HEK293 (cell line): ENCODE results near the gene SLC7A6.

Experiments used
- CTCF ChIA-PET: fragments of 350-600 bp; formaldehyde crosslinking; extraction: SDS; loops from one replicate; lab custom pipeline; 2021; ENCODE audit warnings: antibody characterized with exemption; lab: Yijun Ruan, JAX
- POLR2A ChIA-PET: fragments of 300-600 bp; formaldehyde crosslinking; extraction: SDS; loops from one replicate; lab custom pipeline; 2020; ENCODE audit warnings: antibody characterized with exemption, inconsistent platforms; lab: Yijun Ruan, JAX
- H3K27ac ChIP-seq: fragments of 200-500 bp; sonication (Bioruptor generic); 2 replicates; pipeline ENCODE4 v1.5.1; 2014; ENCODE audit warnings: low read depth, low read length, control low read depth, inconsistent platforms; ENCODE audit errors: extremely low read depth
- H3K36me3 ChIP-seq, 2 experiments: fragments of 200-500 bp in 1 of 2; sonication (Bioruptor generic) in 1 of 2; 1 replicate in 1 of 2; 2 replicates in 1 of 2; pipeline ENCODE4 v1.5.1; 2014 to 2017; ENCODE audit warnings: inconsistent platforms in 2 of 2, low read length in 2 of 2; ENCODE audit not compliant: control insufficient read depth in 2 of 2, insufficient read depth in 1 of 2
- H3K4me1 ChIP-seq: fragments of 200-500 bp; sonication (Bioruptor generic); 2 replicates; pipeline ENCODE4 v1.5.1; 2014; ENCODE audit warnings: mild to moderate bottlenecking, low read length, inconsistent platforms; ENCODE audit not compliant: control insufficient read depth, insufficient read depth
- H3K4me3 ChIP-seq: 2 replicates; pipeline ENCODE4 v1.5.1; 2011; ENCODE audit warnings: low read depth, mild to moderate bottlenecking, control low read depth, low read length, moderate library complexity
- H3K9me3 ChIP-seq: fragments of 200-500 bp; sonication (Bioruptor generic); 2 replicates; pipeline ENCODE4 v1.5.1; 2014; ENCODE audit warnings: low read depth, low read length, inconsistent platforms; ENCODE audit not compliant: control insufficient read depth, insufficient read depth
- BCL11B ChIP-seq: fragments of 450-650 bp; formaldehyde crosslinking; IDR thresholded peaks from 2 replicates; pipeline ENCODE4 v1.5.1; 2016; ENCODE audit warnings: low read depth, missing biosample characterization, missing genetic modification characterization
- EGR2 ChIP-seq: fragments of 450-650 bp; formaldehyde crosslinking; IDR thresholded peaks from 2 replicates; pipeline ENCODE4 v1.5.1; 2016; ENCODE audit warnings: low read depth, missing biosample characterization, missing genetic modification characterization
- GLIS1 ChIP-seq: fragments of 450-650 bp; formaldehyde crosslinking; IDR thresholded peaks from 2 replicates; pipeline ENCODE4 v1.5.1; 2016; ENCODE audit warnings: missing biosample characterization, missing genetic modification characterization
- SCRT2 ChIP-seq: fragments of 450-650 bp; formaldehyde crosslinking; IDR thresholded peaks from 2 replicates; pipeline ENCODE4 v1.5.1; 2016; ENCODE audit warnings: missing biosample characterization, missing genetic modification characterization
- ZBTB10 ChIP-seq: fragments of 450-650 bp; formaldehyde crosslinking; IDR thresholded peaks from 2 replicates; pipeline ENCODE4 v1.5.1; 2016; ENCODE audit warnings: missing biosample characterization, missing genetic modification characterization
- ZBTB7A ChIP-seq: fragments of 450-650 bp; formaldehyde crosslinking; IDR thresholded peaks from 2 replicates; pipeline ENCODE4 v1.5.1; 2016; ENCODE audit warnings: low read depth, missing biosample characterization, missing genetic modification characterization
- ZNF140 ChIP-seq: fragments of 450-650 bp; formaldehyde crosslinking; IDR thresholded peaks from 2 replicates; pipeline ENCODE4 v1.5.1; 2016; ENCODE audit warnings: missing biosample characterization, missing genetic modification characterization
- ZNF148 ChIP-seq: fragments of 450-650 bp; formaldehyde crosslinking; IDR thresholded peaks from 2 replicates; pipeline ENCODE4 v1.5.0; 2017; ENCODE audit warnings: missing biosample characterization, missing genetic modification characterization, borderline replicate concordance
- ZNF169 ChIP-seq: fragments of 450-650 bp; formaldehyde crosslinking; IDR thresholded peaks from 2 replicates; pipeline ENCODE4 v1.5.1; 2016; ENCODE audit warnings: missing biosample characterization, missing genetic modification characterization
- ZNF239 ChIP-seq: fragments of 450-650 bp; formaldehyde crosslinking; IDR thresholded peaks from 2 replicates; pipeline ENCODE4 v1.5.1; 2016; ENCODE audit warnings: missing biosample characterization, missing genetic modification characterization
- ZNF26 ChIP-seq: fragments of 450-650 bp; formaldehyde crosslinking; IDR thresholded peaks from 2 replicates; pipeline ENCODE4 v1.5.1; 2016; ENCODE audit warnings: missing biosample characterization, missing genetic modification characterization
- ZNF350 ChIP-seq: fragments of 450-650 bp; formaldehyde crosslinking; IDR thresholded peaks from 2 replicates; pipeline ENCODE4 v1.5.0; 2017; ENCODE audit warnings: missing biosample characterization, mild to moderate bottlenecking, missing genetic modification characterization
- ZNF426 ChIP-seq: fragments of 450-650 bp; formaldehyde crosslinking; IDR thresholded peaks from 2 replicates; pipeline ENCODE4 v1.5.1; 2017; ENCODE audit warnings: missing biosample characterization, missing genetic modification characterization, mild to moderate bottlenecking, inconsistent platforms, moderate library complexity
- ZNF488 ChIP-seq: fragments of 450-650 bp; formaldehyde crosslinking; IDR thresholded peaks from 2 replicates; pipeline ENCODE4 v1.5.1; 2016; ENCODE audit warnings: missing biosample characterization, missing genetic modification characterization
- ZNF510 ChIP-seq: fragments of 450-650 bp; formaldehyde crosslinking; IDR thresholded peaks from 2 replicates; pipeline ENCODE4 v1.5.1; 2018; ENCODE audit warnings: mild to moderate bottlenecking, missing genetic modification characterization, missing biosample characterization; ENCODE audit not compliant: insufficient replicate concordance
- ZNF544 ChIP-seq: fragments of 450-650 bp; formaldehyde crosslinking; IDR thresholded peaks from 2 replicates; pipeline ENCODE4 v1.5.0; 2017; ENCODE audit warnings: missing biosample characterization, missing genetic modification characterization
- ZNF560 ChIP-seq: fragments of 450-650 bp; formaldehyde crosslinking; IDR thresholded peaks from 2 replicates; pipeline ENCODE4 v1.5.1; 2017; ENCODE audit warnings: missing biosample characterization, missing genetic modification characterization, borderline replicate concordance
- ZNF610 ChIP-seq: fragments of 450-650 bp; formaldehyde crosslinking; IDR thresholded peaks from 2 replicates; pipeline ENCODE4 v1.5.1; 2016; ENCODE audit warnings: missing biosample characterization, missing genetic modification characterization, borderline replicate concordance
- ZNF677 ChIP-seq: fragments of 450-650 bp; IDR thresholded peaks from 2 replicates; pipeline ENCODE4 v1.5.0; 2018; ENCODE audit warnings: missing biosample characterization, mild to moderate bottlenecking, missing genetic modification characterization, moderate library complexity
- ZNF776 ChIP-seq: fragments of 450-650 bp; formaldehyde crosslinking; IDR thresholded peaks from 2 replicates; pipeline ENCODE4 v1.5.0; 2017; ENCODE audit warnings: missing biosample characterization, missing genetic modification characterization, borderline replicate concordance
- ZNF830 ChIP-seq: fragments of 450-650 bp; IDR thresholded peaks from 2 replicates; pipeline ENCODE4 v1.5.0; 2018; ENCODE audit warnings: missing biosample characterization, missing genetic modification characterization, low read depth, mild to moderate bottlenecking, moderate library complexity

Gene SLC7A6

DNA sequence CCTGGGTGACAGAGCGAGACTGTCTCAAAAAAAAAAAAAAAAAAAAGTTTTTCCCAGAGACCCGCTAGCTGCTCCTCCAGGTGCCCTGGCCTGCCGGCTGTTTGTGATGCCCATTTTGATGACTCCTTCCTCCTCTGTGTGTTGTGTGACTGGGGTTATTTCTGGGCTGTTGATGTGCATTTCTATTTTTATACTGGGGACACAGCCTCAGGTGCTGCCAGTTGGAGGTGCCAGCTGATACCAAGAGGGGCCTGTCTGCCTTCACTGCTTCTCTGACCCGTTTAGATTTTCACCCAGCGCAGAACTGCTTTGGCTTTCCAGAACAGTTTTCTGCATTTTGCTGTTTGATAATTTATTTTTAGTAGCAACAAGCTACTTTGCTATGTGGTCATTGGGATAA, 12.5 kb upstream of the SLC7A6 start (continued):
- TF ChIP-seq ZBTB10 (tag by site-specific recombination) = no peak
- no peak for TF ChIP-seq ZNF426 (tag by site-specific recombination)
- TF ChIP-seq ZNF776 (tag by site-specific recombination) = no peak
- no peak for TF ChIP-seq ZNF544 (tag by site-specific recombination)
- no peak for TF ChIP-seq ZNF140 (tag by site-specific recombination)
- no peak for TF ChIP-seq ZNF350
- no peak for TF ChIP-seq ZNF677 (tag by site-specific recombination)
- no peak for TF ChIP-seq SCRT2 (tag by site-specific recombination)
- TF ChIP-seq, all 188 proteins: peak for 0

DNA sequence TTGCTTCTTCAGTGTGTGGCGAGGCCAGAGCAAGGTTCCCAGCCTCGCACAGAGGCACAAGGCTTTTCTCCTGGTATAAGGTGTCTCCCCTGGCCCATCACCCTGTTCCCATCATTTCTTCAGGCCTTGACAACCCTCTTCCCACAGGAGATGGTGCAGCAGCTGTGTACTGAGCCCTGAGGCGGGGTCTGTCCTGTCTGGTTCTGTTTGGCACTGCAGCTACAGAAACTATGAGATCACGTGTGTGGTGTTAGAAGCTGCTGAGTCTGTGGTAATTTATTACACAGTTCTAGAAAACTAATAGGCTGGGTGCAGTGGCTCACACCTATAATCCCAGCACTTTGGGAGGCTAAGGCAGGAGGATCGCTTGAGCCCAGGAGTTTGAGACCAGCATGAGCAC, 11.9 kb upstream of the SLC7A6 start:
- ChIA-PET CTCF (interaction anchor here (1.8 to 2.8 kb wide), 2 partner anchors 9 to 11 kb away, joined by 5 to 14 read pairs; partner anchors contain the start of gene SLC7A6), POLR2A (interaction anchor here (0.6 to 2.4 kb wide), 3 partner anchors 15 to 856 kb away, joined by 3 to 9 read pairs (median 3); partner anchors contain the start of genes PRMT7 and SLC7A6OS)
- Histone ChIP-seq H3K4me1 (no peaks in the 10 kb centered on the region), H3K4me3 (no peak overlapping the region), H3K27ac (no peak overlapping the region), H3K36me3 (peaks cover 0 to 55% of the 10 kb centered on the region in 2 experiments; a peak in 2 of 3 replicates), H3K9me3 (no peaks in the 10 kb centered on the region)
- TF ChIP-seq ZNF610 (tag by site-specific recombination) (no peak), ZNF169 (no peak), ZNF239 (no peak), ZBTB7A (no peak), ZNF560 (no peak), GLIS1 (tag by site-specific recombination) (no peak)

DNA sequence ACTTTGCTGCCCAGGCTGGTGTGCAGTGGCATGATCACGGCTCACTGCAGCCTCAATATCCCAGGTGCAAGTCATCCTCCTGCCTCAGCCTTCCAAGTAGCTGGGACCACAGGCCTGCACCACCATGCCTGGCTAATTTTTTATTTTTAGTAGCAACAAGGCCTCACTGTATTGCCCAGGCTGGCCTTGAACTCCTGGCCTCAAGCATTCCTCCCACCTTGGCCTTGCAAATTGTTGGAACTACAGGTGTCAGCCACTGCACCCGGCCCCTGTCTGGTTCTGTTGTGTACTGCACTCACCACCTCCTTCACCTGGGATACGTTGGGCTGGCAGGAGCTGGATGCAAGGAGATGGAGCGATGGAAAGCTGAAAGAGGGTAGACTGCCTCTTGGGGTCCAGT, 10.6 kb upstream of the SLC7A6 start:
- H3K4me3 ChIP-seq = no peak overlapping the region
- H3K4me1 ChIP-seq = no peaks in the 10 kb centered on the region
- H3K9me3 ChIP-seq = no peaks in the 10 kb centered on the region
- H3K36me3 ChIP-seq = peaks cover 0 to 64% of the 10 kb centered on the region in 2 experiments; a peak in 2 of 3 replicates
- ChIA-PET POLR2A (no interaction called here), CTCF (interaction anchor here (2.2 kb wide), 1 partner anchor 10 kb away, joined by 13 read pairs; the partner anchor contains the start of gene SLC7A6)
- H3K27ac ChIP-seq = no peak overlapping the region
- TF ChIP-seq ZNF830 = no peak
- TF ChIP-seq ZNF148 (tag by site-specific recombination) = no peak
- no peak for TF ChIP-seq BCL11B (tag by site-specific recombination)
- TF ChIP-seq EGR2 = no peak
- no peak for TF ChIP-seq ZNF26
- no peak for TF ChIP-seq ZNF488 (tag by site-specific recombination)
- TF ChIP-seq ZNF510 (tag by site-specific recombination) = no peak
